Esophagus muscularis mucosa (tissue), 4 donors: ENCODE measurements around the gene RBM19. TPM values are rescaled to one million over a fixed set of nuclear protein-coding genes. Genes with fewer than 3 reads are reported as not detected.

ENCODE experiments used
- DNase-seq: peaks from one replicate; pipeline ENCODE4 v3.0.0-alpha.2; 2017; ENCODE audit errors: extremely low spot score
- H3K27ac ChIP-seq, 4 donors: fragments of 200-600 bp; sonication (generic); replicated peaks in 1 of 4; 1 replicate in 3 of 4; 2 replicates in 1 of 4; pipeline ENCODE4 v1.5.1; 2016 to 2019; ENCODE audit warnings: mild to moderate bottlenecking in 1 of 4
- H3K27me3 ChIP-seq, 4 donors: fragments of 200-600 bp; sonication (generic); one replicate each; pipeline versions ENCODE4 v1.5.1 to v1.6.0; 2016 to 2019
- H3K36me3 ChIP-seq, 4 donors: fragments of 200-600 bp; sonication (generic); one replicate each; pipeline ENCODE4 v1.5.1; 2016 to 2019
- H3K4me1 ChIP-seq, 4 donors: fragments of 200-600 bp; sonication (generic); one replicate each; pipeline ENCODE4 v1.5.1; 2016 to 2019
- H3K4me3 ChIP-seq, 4 donors: fragments of 200-600 bp; sonication (generic); 1 replicate in 2 of 4; 2 replicates in 2 of 4; pipeline ENCODE4 v1.5.1; 2016 to 2019; ENCODE audit warnings: mild to moderate bottlenecking in 4 of 4, moderate library complexity in 1 of 4
- H3K9me3 ChIP-seq, 4 donors: fragments of 200-600 bp; sonication (generic); 1 replicate in 3 of 4; 2 replicates in 1 of 4; pipeline ENCODE4 v1.5.1; 2016 to 2019
- EP300 ChIP-seq: sonication (generic); formaldehyde crosslinking; IDR thresholded peaks from one replicate; pipeline ENCODE4 v1.6.1; 2017; ENCODE audit warnings: antibody characterized with exemption
- POLR2A ChIP-seq: fragments of 450-650 bp; IDR thresholded peaks from one replicate; pipeline ENCODE4 v1.6.1; 2017; ENCODE audit warnings: antibody characterized with exemption, moderate library complexity, mild to moderate bottlenecking, low read depth
- POLR2AphosphoS5 ChIP-seq, 2 donors: sonication (generic); formaldehyde crosslinking; IDR thresholded peaks; one replicate each; pipeline ENCODE4 v1.6.1; 2017; ENCODE audit warnings: antibody characterized with exemption in 2 of 2
- WGBS: methylation state at CpG from one replicate; pipeline ENCODE4 v1.1.5; 2018; 5-methylcytosine and 5-hydroxymethylcytosine counted together
- intact Hi-C: fragments of 100-400 bp; cut with DNase I; formaldehyde crosslinking; loops from one replicate; pipeline ENCODE4 v1.15.1; 2023
- total RNA-seq, 4 donors: library from RNA; depleted of rRNA; stranded (reverse); fragments of >200 nt; gene quantifications; one replicate each; pipeline versions ENCODE4 v1.1.0 to v1.2.1, GENCODE V29; 2016
- TF ChIP-seq, protein P1 (sequence below), 3 experiments: fragments of 200-600 bp in 2 of 3; fragments of 450-650 bp in 1 of 3; sonication (generic) in 2 of 3; IDR thresholded peaks; one replicate each; pipeline ENCODE4 v1.5.1; 2017 to 2019; ENCODE audit warnings: antibody characterized with exemption in 3 of 3, mild to moderate bottlenecking in 2 of 3, moderate library complexity in 1 of 3

RBM19 gene
- total RNA-seq, 4 donors from 2014 or later = 26.7 to 40.0 (median 27.4) TPM

DNA sequence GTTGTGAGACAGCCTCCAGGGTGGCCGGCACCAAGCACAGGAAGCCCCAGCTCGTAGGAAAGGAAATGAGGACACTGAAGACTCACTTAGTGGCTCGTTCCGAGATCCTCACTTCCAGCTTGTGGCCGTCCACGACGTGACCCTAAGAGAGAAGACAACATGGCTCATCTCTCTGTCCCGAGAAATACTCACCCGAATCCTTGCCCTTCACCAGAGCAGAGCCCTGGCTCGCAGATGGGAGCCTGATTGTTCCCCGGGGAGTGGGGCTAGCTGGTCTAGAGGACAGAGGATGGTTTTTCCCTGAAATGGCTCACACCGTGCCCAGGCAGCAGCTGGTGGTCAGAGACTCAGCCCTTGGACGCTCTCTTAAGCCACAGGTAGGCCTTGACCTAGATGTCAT, 47.8 kb downstream of the RBM19 start:
- no peak for TF ChIP-seq EP300
- TF ChIP-seq POLR2AphosphoS5 (IDR thresholded peaks at IDR 0.05) = no peak
- TF ChIP-seq, protein P1, sequence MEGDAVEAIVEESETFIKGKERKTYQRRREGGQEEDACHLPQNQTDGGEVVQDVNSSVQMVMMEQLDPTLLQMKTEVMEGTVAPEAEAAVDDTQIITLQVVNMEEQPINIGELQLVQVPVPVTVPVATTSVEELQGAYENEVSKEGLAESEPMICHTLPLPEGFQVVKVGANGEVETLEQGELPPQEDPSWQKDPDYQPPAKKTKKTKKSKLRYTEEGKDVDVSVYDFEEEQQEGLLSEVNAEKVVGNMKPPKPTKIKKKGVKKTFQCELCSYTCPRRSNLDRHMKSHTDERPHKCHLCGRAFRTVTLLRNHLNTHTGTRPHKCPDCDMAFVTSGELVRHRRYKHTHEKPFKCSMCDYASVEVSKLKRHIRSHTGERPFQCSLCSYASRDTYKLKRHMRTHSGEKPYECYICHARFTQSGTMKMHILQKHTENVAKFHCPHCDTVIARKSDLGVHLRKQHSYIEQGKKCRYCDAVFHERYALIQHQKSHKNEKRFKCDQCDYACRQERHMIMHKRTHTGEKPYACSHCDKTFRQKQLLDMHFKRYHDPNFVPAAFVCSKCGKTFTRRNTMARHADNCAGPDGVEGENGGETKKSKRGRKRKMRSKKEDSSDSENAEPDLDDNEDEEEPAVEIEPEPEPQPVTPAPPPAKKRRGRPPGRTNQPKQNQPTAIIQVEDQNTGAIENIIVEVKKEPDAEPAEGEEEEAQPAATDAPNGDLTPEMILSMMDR (IDR thresholded peaks at IDR 0.05) = no peak
- no peak for TF ChIP-seq POLR2A
- Histone ChIP-seq H3K4me1 (no peaks in the 10 kb centered on the region), H3K27me3 (no peaks in the 10 kb centered on the region), H3K4me3 (no peak overlapping the region), H3K36me3 (peaks cover 21 to 100% (median 83%) of the 10 kb centered on the region in 4 donors), H3K27ac (no peak overlapping the region), H3K9me3 (no peaks in the 10 kb centered on the region)
- intact Hi-C loops = loop anchor here (10.0 kb wide), 2 partner anchors 454 to 604 kb away; no protein-coding TSS in a partner anchor
- DNase-seq = no peak
- 91% methylated on average over 11 of the region's 13 CpGs for WGBS

DNA sequence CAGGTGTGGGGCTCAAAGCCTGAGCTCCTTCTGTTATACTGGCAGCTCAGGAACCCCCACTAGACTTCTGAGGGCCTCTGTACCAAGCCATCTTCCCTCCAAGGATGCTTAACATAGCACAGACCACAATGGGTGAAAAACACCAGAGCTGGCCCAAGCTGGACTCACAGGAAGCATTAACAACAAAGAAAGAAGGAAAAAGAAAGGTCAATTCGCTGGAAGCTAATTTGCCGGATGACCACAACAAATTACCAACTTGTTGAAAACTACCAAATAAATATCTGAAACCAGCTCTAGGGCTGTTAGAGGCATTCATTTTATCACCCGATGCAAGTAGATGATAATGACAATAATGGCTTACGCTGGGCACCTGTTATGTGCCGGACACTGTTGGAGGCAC, 48.7 kb downstream of the RBM19 start:
- Histone ChIP-seq H3K36me3 (peaks cover 16 to 98% (median 77%) of the 10 kb centered on the region in 4 donors), H3K27ac (no peak overlapping the region), H3K9me3 (no peaks in the 10 kb centered on the region), H3K4me3 (no peak overlapping the region), H3K4me1 (no peaks in the 10 kb centered on the region), H3K27me3 (no peaks in the 10 kb centered on the region)
- intact Hi-C loops = loop anchor here (10.0 kb wide), 2 partner anchors 453 to 603 kb away; no protein-coding TSS in a partner anchor
- WGBS = 96% methylated on average over 5 of the region's 5 CpGs
- TF ChIP-seq EP300 (no peak), POLR2A (no peak), POLR2AphosphoS5 (IDR thresholded peaks at IDR 0.05) (no peak)
- TF ChIP-seq, protein P1 (IDR thresholded peaks at IDR 0.05) = no peak
- DNase-seq = no peak

DNA sequence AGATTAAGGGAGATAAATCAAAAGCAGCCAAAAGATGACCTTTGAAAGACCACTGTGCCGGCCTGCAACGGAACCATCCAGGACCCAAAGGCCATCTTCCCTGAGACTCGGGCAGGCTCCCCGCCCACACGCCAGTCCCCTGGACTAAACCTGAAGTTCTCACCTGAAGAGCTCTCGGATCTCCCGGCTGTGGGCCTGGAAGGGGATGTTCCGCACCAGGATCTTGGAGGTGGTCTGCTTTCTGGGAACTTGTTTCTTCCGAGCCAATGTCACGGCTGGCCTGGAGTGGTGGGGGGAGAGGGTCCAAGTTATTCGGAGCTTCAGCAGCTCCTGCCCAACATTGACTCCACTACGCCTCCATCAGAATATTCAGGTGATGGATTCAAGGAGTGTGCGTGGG, 51.3 kb downstream of the RBM19 start:
- H3K9me3 ChIP-seq = no peaks in the 10 kb centered on the region
- no peak overlapping the region for H3K27ac ChIP-seq
- TF ChIP-seq, protein P1 (IDR thresholded peaks at IDR 0.05) = no peak
- no peak for TF ChIP-seq EP300
- H3K27me3 ChIP-seq = no peaks in the 10 kb centered on the region
- no peak overlapping the region for H3K4me3 ChIP-seq
- no peak for DNase-seq
- peaks cover 19 to 98% (median 76%) of the 10 kb centered on the region in 4 donors for H3K36me3 ChIP-seq
- H3K4me1 ChIP-seq = no peaks in the 10 kb centered on the region
- 100% methylated on average over 3 of the region's 13 CpGs for WGBS
- intact Hi-C loops = loop anchor here (10.0 kb wide), 2 partner anchors 450 to 600 kb away; no protein-coding TSS in a partner anchor

DNA sequence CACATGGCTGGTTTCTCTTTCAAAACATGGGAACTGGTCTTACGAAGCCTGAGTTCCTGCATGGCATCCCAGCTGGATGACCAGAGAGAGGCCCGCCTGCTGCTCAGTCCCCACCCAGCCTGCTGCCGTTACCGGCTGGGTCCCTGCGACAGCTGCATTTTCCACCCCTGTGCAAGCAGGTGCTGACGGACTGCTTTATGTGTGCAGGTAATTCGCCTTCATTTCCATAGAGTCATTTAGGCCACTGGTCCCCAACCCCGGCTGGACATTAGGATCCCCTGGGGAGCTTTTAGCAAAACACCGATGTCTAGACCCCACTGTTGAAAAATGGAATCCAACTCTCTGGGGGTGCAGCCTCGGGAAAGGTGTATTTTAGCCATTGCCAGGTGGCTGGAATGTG, 51.9 kb downstream of the RBM19 start:
- TF ChIP-seq POLR2AphosphoS5 (IDR thresholded peaks at IDR 0.05) (no peak), POLR2A (no peak), EP300 (no peak)
- TF ChIP-seq, protein P1 (IDR thresholded peaks at IDR 0.05) = no peak
- intact Hi-C loops = loop anchor here (10.0 kb wide), 2 partner anchors 449 to 599 kb away; no protein-coding TSS in a partner anchor
- H3K27me3 ChIP-seq = no peaks in the 10 kb centered on the region
- no peak for DNase-seq
- H3K36me3 ChIP-seq = peaks cover 19 to 98% (median 79%) of the 10 kb centered on the region in 4 donors
- 92% methylated on average over 10 of the region's 10 CpGs for WGBS
- no peaks in the 10 kb centered on the region for H3K4me1 ChIP-seq
- H3K4me3 ChIP-seq = no peak overlapping the region
- no peaks in the 10 kb centered on the region for H3K9me3 ChIP-seq
- H3K27ac ChIP-seq = no peak overlapping the region
